Activated CD4-positive, alpha-beta T cell treated with anti-CD3 and anti-CD28 coated beads, Interleukin-10, Interleukin-2, amounts not matched to agents 100 ng/mL and 50 ng/mL, durations not matched to agents 16 hours and 8 hours (primary cell): ENCODE measurements around the gene SLC35F1.

Experiments used
- DNase-seq: peaks from one replicate; pipeline ENCODE4 v3.0.0-alpha.2; 2020

Gene SLC35F1

GRCh38 chr6:118128755-118129154, 221.7 kb downstream of the SLC35F1 start:
- no peak for DNase-seq

- no peak for DNase-seq
Measured at GRCh38 chr6:118134206-118134605, 227.1 kb downstream of the SLC35F1 start.

GRCh38 chr6:118134736-118135135, 227.7 kb downstream of the SLC35F1 start:
- no peak for DNase-seq

- no peak for DNase-seq
Measured at GRCh38 chr6:118135371-118135770, 228.3 kb downstream of the SLC35F1 start.

- DNase-seq, result no peak
Measured at GRCh38 chr6:118141211-118141610, 234.1 kb downstream of the SLC35F1 start.

- DNase-seq, result no peak
Measured at GRCh38 chr6:118146584-118146983, 239.5 kb downstream of the SLC35F1 start.

GRCh38 chr6:118147511-118147910, 240.4 kb downstream of the SLC35F1 start:
- no peak for DNase-seq

- DNase-seq, result no peak
Measured at GRCh38 chr6:118148561-118148960, 241.5 kb downstream of the SLC35F1 start.

- DNase-seq, result no peak
Measured at GRCh38 chr6:118152524-118152923, 245.5 kb downstream of the SLC35F1 start.

GRCh38 chr6:118161343-118161742, 254.3 kb downstream of the SLC35F1 start:
- no peak for DNase-seq

- DNase-seq, result no peak
Measured at GRCh38 chr6:118163542-118163941, 256.5 kb downstream of the SLC35F1 start.

GRCh38 chr6:118165500-118165899, 258.4 kb downstream of the SLC35F1 start:
- DNase-seq, result no peak

GRCh38 chr6:118168421-118168820, 261.4 kb downstream of the SLC35F1 start:
- no peak for DNase-seq

- no peak for DNase-seq
Measured at GRCh38 chr6:118171852-118172251, 264.8 kb downstream of the SLC35F1 start.

GRCh38 chr6:118174071-118174470, 267.0 kb downstream of the SLC35F1 start:
- no peak for DNase-seq

- DNase-seq, result no peak
Measured at GRCh38 chr6:118177720-118178119, 270.7 kb downstream of the SLC35F1 start.

- no peak for DNase-seq
Measured at GRCh38 chr6:118179048-118179447, 272.0 kb downstream of the SLC35F1 start.

GRCh38 chr6:118186672-118187567, 279.9 kb downstream of the SLC35F1 start:
- peak; percentile 2 for DNase-seq

GRCh38 chr6:118187568-118188164, 280.6 kb downstream of the SLC35F1 start:
- no peak for DNase-seq

- DNase-seq, result no peak
Measured at GRCh38 chr6:118188561-118188960, 281.5 kb downstream of the SLC35F1 start.

GRCh38 chr6:118197539-118197938, 290.5 kb downstream of the SLC35F1 start:
- no peak for DNase-seq

- DNase-seq, result no peak
Measured at GRCh38 chr6:118198746-118199145, 291.7 kb downstream of the SLC35F1 start.

GRCh38 chr6:118200160-118200559, 293.1 kb downstream of the SLC35F1 start:
- no peak for DNase-seq

- DNase-seq, result no peak
Measured at GRCh38 chr6:118202517-118202916, 295.5 kb downstream of the SLC35F1 start.
